ENCODE results near the gene C12orf60. TPM values are rescaled to one million over a fixed set of nuclear protein-coding genes. Genes with fewer than 3 reads are reported as not detected.

The C12orf60 gene
- total and polyA plus RNA-seq, 3 experiments from 2014 or later: 0.95 to 3.1 (median 3.1) TPM

DNA sequence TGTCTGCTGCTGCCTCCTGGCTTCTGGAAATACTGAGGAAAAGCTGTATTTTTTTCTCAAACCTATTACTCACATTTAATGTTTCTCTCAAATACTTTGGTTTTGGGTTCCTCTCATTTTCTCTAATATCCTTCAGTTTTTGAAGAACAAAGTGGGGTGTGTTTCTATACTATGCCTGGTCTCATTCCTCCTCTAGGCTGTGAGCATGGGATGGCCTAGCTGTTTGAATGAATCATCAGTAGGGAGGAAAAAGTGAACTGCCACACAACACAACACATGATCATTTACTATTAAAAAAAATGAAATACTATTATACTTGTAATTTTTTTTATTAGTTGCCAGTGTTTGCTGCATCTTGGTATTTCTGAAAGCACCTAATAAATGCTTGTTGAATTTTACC lies 21.8 kb downstream of the C12orf60 start:
- Histone ChIP-seq H3K27me3 (ENCODE audit: insufficient read depth, low read length, poor library complexity, severe bottlenecking) (no peaks in the 10 kb centered on the region), H3K27ac (ENCODE audit: low read depth, low read length) (no peak overlapping the region), H3K4me1 (ENCODE audit: insufficient read depth, low read length) (no peaks in the 10 kb centered on the region), H3K4me3 (ENCODE audit: low read length) (no peak overlapping the region), H3K36me3 (ENCODE audit: insufficient read depth, low read length) (no peaks in the 10 kb centered on the region), H3K9me3 (ENCODE audit: low read length) (no peaks in the 10 kb centered on the region)
- H3K4me1 Mint-ChIP-seq: no peaks in the 10 kb centered on the region
- no peaks in the 10 kb centered on the region for H3K9me3 Mint-ChIP-seq
- peaks cover 8 to 10% of the 10 kb centered on the region in 2 donors for H3K27me3 Mint-ChIP-seq
- DNase-seq: no peak
- POLR2A ChIA-PET: no interaction called here
- CTCF ChIA-PET: no interaction called here
- peaks cover 0 to 2% (median 0%) of the 10 kb centered on the region in 3 donors for H3K36me3 Mint-ChIP-seq
- H3K27ac Mint-ChIP-seq: no peak overlapping the region
- H3K4me3 Mint-ChIP-seq: no peak overlapping the region

DNA sequence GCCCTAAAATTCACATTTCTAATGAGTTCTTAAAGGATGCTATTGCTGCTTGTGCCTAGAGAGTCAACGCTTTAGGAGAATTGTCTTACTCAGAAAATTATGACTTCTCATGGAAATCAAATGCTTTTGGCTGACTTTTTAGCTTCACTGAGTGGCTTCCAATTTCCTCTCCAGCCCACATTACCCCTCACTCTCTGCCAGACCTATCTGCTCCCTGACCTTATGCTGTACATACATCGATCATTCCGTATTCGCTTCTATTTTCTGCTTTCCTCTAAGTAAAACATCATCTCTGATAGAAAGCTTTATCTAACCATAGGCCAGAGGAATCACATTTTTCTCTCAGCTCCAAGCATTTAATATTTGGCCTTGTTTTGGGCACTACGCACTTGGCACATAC lies 23.0 kb downstream of the C12orf60 start:
- Histone ChIP-seq H3K9me3 (ENCODE audit: low read length) (no peaks in the 10 kb centered on the region), H3K4me1 (ENCODE audit: insufficient read depth, low read length) (no peaks in the 10 kb centered on the region), H3K27ac (ENCODE audit: low read depth, low read length) (no peak overlapping the region), H3K36me3 (ENCODE audit: insufficient read depth, low read length) (no peaks in the 10 kb centered on the region), H3K27me3 (ENCODE audit: insufficient read depth, low read length, poor library complexity, severe bottlenecking) (no peaks in the 10 kb centered on the region), H3K4me3 (ENCODE audit: low read length) (no peak overlapping the region)
- Mint-ChIP-seq H3K27me3 (peaks cover 5 to 10% of the 10 kb centered on the region in 2 donors), H3K4me1 (no peaks in the 10 kb centered on the region), H3K9me3 (no peaks in the 10 kb centered on the region), H3K36me3 (peaks cover 0 to under 1% (median 0%) of the 10 kb centered on the region in 3 donors), H3K27ac (peak overlapping the region in 1 of 8 donors; percentile 25), H3K4me3 (no peak overlapping the region)
- POLR2A ChIA-PET: no interaction called here
- CTCF ChIA-PET: no interaction called here
- no peak for DNase-seq

DNA sequence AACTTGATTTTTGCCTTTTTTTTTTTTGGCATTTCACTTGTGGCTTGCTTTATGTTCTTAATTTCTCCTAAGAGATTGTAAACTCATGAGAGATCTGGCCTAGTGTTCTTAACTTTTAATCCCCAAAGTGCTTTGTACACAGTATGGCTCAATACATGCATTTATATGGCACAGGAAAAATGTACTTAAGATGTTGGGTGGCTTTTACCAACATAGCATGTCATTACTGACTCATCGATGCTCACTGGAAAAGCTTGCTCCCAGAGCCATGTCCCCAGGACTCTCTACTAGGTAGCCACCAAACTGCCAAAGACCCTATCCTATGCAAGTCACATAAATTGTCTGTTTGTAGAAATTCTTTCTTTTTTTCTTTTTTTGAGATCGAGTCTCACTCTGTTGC lies 23.6 kb downstream of the C12orf60 start:
- no peaks in the 10 kb centered on the region for H3K36me3 ChIP-seq (ENCODE audit: insufficient read depth, low read length)
- Mint-ChIP-seq H3K9me3 (no peaks in the 10 kb centered on the region), H3K36me3 (no peaks in the 10 kb centered on the region), H3K27me3 (peaks cover 9% of the 10 kb centered on the region in 2 donors), H3K4me3 (no peak overlapping the region), H3K27ac (no peak overlapping the region), H3K4me1 (no peaks in the 10 kb centered on the region)
- H3K4me1 ChIP-seq (ENCODE audit: insufficient read depth, low read length): no peaks in the 10 kb centered on the region
- no peaks in the 10 kb centered on the region for H3K9me3 ChIP-seq (ENCODE audit: low read length)
- ChIA-PET POLR2A (no interaction called here), CTCF (interaction anchor here (1.5 kb wide), 1 partner anchor 394 kb away, joined by 3 read pairs; the partner anchor contains the start of gene RERG)
- H3K4me3 ChIP-seq (ENCODE audit: low read length): no peak overlapping the region
- no peak overlapping the region for H3K27ac ChIP-seq (ENCODE audit: low read depth, low read length)
- no peaks in the 10 kb centered on the region for H3K27me3 ChIP-seq (ENCODE audit: insufficient read depth, low read length, poor library complexity, severe bottlenecking)
- DNase-seq: no peak

DNA sequence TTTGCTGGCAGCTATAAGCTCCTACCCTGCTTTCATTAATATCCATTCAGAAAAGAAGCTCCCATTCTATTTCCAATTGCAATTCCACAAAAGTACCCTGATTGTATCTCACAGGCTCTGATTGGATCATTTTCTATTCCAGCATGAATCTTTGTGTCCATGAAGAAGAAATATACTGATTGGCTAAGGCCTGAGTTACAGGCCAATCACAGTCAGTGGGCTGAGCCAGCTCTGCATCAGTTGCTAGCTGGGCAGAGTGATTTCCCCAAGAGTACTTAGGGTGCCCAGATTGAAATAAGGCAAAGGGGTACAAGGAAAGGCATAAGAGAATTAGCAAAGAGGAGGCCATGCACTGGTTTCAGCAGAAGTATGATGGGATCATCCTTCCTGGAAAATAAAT lies 25.4 kb downstream of the C12orf60 start:
- Histone ChIP-seq H3K9me3 (ENCODE audit: low read length) (no peaks in the 10 kb centered on the region), H3K36me3 (ENCODE audit: insufficient read depth, low read length) (no peaks in the 10 kb centered on the region), H3K4me3 (ENCODE audit: low read length) (no peak overlapping the region), H3K4me1 (ENCODE audit: insufficient read depth, low read length) (no peaks in the 10 kb centered on the region), H3K27ac (ENCODE audit: low read depth, low read length) (no peak overlapping the region), H3K27me3 (ENCODE audit: insufficient read depth, low read length, poor library complexity, severe bottlenecking) (no peaks in the 10 kb centered on the region)
- H3K4me1 Mint-ChIP-seq: no peaks in the 10 kb centered on the region
- H3K9me3 Mint-ChIP-seq: no peaks in the 10 kb centered on the region
- ChIA-PET CTCF (no interaction called here), POLR2A (no interaction called here)
- DNase-seq: no peak
- H3K36me3 Mint-ChIP-seq: no peaks in the 10 kb centered on the region
- H3K27me3 Mint-ChIP-seq: peaks cover 9 to 16% of the 10 kb centered on the region in 2 donors
- no peak overlapping the region for H3K27ac Mint-ChIP-seq
- H3K4me3 Mint-ChIP-seq: no peak overlapping the region

DNA sequence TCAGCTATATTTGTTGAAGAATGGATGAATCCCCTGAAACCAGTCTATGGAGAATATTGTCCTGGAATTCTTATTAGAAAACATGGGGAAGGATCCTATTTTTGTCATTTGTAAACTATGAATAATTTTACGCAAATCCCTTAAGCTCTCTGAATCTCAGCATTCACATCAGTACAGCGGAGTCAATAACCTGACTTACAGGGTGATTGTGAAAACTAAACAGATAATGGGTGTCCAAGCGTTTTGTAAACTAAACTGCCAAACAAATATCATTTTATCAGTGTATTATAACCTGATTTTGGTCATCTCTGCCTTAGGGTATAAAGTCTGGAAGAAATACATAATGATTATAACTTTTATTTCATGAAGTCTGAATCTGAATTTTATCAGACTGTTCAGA lies 29.9 kb downstream of the C12orf60 start:
- CTCF ChIA-PET: no interaction called here
- Mint-ChIP-seq H3K9me3 (no peaks in the 10 kb centered on the region), H3K4me3 (no peak overlapping the region), H3K27ac (no peak overlapping the region), H3K27me3 (peaks cover 7 to 53% of the 10 kb centered on the region in 2 donors), H3K4me1 (no peaks in the 10 kb centered on the region), H3K36me3 (no peaks in the 10 kb centered on the region)
- POLR2A ChIA-PET: no interaction called here
- Histone ChIP-seq H3K9me3 (ENCODE audit: low read length) (no peaks in the 10 kb centered on the region), H3K36me3 (ENCODE audit: insufficient read depth, low read length) (no peaks in the 10 kb centered on the region), H3K4me3 (ENCODE audit: low read length) (no peak overlapping the region), H3K4me1 (ENCODE audit: insufficient read depth, low read length) (no peaks in the 10 kb centered on the region), H3K27ac (ENCODE audit: low read depth, low read length) (no peak overlapping the region), H3K27me3 (ENCODE audit: insufficient read depth, low read length, poor library complexity, severe bottlenecking) (no peaks in the 10 kb centered on the region)
- no peak for DNase-seq

DNA sequence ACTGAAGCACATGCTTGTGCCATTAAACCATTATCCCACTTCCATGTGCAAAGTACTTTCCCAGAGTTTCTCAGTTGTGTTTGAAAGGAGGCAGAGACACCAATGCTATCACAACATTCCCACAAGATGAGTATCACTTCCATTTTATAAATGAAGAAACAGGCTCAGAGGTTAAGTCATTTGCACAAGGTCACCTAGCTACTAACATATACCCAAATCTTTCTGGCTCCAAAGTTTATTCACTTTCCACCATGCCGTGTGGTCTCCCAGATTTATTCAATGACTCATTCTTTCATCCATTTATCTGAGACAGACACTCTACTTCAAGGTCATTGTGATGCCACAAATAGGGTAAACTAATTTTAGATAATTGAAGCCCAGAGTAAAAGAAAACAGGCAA lies 30.5 kb downstream of the C12orf60 start:
- Histone ChIP-seq H3K27ac (ENCODE audit: low read depth, low read length) (no peak overlapping the region), H3K27me3 (ENCODE audit: insufficient read depth, low read length, poor library complexity, severe bottlenecking) (no peaks in the 10 kb centered on the region), H3K4me1 (ENCODE audit: insufficient read depth, low read length) (no peaks in the 10 kb centered on the region), H3K36me3 (ENCODE audit: insufficient read depth, low read length) (no peaks in the 10 kb centered on the region), H3K4me3 (ENCODE audit: low read length) (no peak overlapping the region), H3K9me3 (ENCODE audit: low read length) (no peaks in the 10 kb centered on the region)
- Mint-ChIP-seq H3K9me3 (no peaks in the 10 kb centered on the region), H3K36me3 (peaks cover 0 to under 1% (median 0%) of the 10 kb centered on the region in 3 donors), H3K27me3 (peaks cover 4 to 59% of the 10 kb centered on the region in 2 donors), H3K27ac (no peak overlapping the region), H3K4me1 (no peaks in the 10 kb centered on the region), H3K4me3 (no peak overlapping the region)
- DNase-seq: no peak
- POLR2A ChIA-PET: no interaction called here
- CTCF ChIA-PET: no interaction called here

DNA sequence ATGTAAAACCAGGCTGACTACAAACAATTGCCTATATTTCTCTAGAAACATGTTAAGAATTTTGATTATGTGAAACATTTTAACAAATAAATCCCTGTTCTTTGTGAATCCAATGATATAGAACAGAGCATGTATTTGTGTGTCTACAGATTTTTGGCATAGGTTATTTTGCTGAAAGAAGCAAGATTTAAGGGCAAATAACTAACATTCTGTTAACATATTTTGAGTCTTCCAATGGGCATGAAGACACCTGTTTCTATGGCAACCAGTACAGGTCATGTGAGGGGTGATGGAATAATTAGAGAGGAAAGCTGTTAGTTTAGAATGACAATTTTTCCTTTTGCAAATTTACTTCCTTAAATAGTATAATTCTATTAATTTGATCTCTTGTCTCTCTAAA lies 31.0 kb downstream of the C12orf60 start:
- Mint-ChIP-seq H3K36me3 (peaks cover 0 to 6% (median 0%) of the 10 kb centered on the region in 3 donors), H3K4me3 (no peak overlapping the region), H3K27me3 (peaks cover 9 to 65% of the 10 kb centered on the region in 2 donors), H3K27ac (no peak overlapping the region), H3K4me1 (no peaks in the 10 kb centered on the region), H3K9me3 (no peaks in the 10 kb centered on the region)
- no peaks in the 10 kb centered on the region for H3K4me1 ChIP-seq (ENCODE audit: insufficient read depth, low read length)
- no peak overlapping the region for H3K4me3 ChIP-seq (ENCODE audit: low read length)
- H3K27me3 ChIP-seq (ENCODE audit: insufficient read depth, low read length, poor library complexity, severe bottlenecking): no peaks in the 10 kb centered on the region
- CTCF ChIA-PET: no interaction called here
- no peak overlapping the region for H3K27ac ChIP-seq (ENCODE audit: low read depth, low read length)
- H3K36me3 ChIP-seq (ENCODE audit: insufficient read depth, low read length): no peaks in the 10 kb centered on the region
- POLR2A ChIA-PET: no interaction called here
- DNase-seq: no peak
- no peaks in the 10 kb centered on the region for H3K9me3 ChIP-seq (ENCODE audit: low read length)

DNA sequence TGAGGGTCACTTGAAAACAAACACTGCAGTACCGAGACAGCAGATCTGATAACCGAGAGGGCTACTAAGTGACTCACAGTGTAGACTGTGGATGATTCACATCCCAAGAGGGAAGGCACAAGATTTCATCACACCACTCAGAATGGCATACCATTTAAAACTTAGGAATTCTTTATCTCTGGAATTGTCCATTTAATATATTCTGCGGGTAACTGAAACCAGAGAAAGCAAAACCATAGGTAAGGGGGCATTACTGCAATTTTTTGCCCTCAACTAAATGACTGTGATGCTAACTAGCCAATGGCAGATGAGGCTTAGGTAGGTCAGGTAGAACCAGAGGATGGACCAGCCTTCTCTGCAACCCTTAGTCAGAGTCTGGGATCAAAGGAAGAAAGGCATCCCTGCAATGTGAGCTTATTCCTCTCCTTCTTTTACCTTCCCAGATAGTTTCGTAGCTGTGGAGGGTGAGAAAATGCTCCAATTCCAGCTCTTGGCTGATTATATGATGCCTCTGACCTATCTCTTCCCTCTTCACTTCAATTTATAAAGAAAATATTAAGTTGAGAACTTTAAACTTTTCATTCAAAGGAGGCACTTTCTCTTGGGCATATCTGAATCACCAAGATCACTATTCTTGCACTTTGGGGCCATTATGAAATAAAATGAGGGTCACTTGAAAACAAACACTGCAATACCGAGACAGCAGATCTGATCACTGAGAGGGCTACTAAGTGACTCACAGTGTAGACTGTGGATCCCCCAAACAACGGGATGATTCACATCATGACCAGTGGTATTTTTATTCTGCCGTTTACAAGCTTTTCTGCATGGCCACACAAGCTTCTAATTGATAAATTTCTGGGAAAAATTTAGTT lies 33.1 kb downstream of the C12orf60 start:
- no peaks in the 10 kb centered on the region for H3K36me3 ChIP-seq (ENCODE audit: insufficient read depth, low read length)
- POLR2A ChIA-PET: no interaction called here
- peaks cover 6 to 74% of the 10 kb centered on the region in 2 donors for H3K27me3 Mint-ChIP-seq
- DNase-seq: no peak
- CTCF ChIA-PET: interaction anchor here (1.4 kb wide), 2 partner anchors 100 to 159 kb away, joined by 3 to 4 read pairs; no protein-coding TSS in a partner anchor
- H3K36me3 Mint-ChIP-seq: peaks cover 0 to 7% (median 0%) of the 10 kb centered on the region in 3 donors
- H3K4me3 ChIP-seq (ENCODE audit: low read length): no peak overlapping the region
- H3K27ac Mint-ChIP-seq: no peak overlapping the region
- H3K9me3 ChIP-seq (ENCODE audit: low read length): no peaks in the 10 kb centered on the region
- H3K4me3 Mint-ChIP-seq: no peak overlapping the region
- H3K27ac ChIP-seq (ENCODE audit: low read depth, low read length): no peak overlapping the region
- no peaks in the 10 kb centered on the region for H3K27me3 ChIP-seq (ENCODE audit: insufficient read depth, low read length, poor library complexity, severe bottlenecking)
- no peaks in the 10 kb centered on the region for H3K9me3 Mint-ChIP-seq
- H3K4me1 ChIP-seq (ENCODE audit: insufficient read depth, low read length): no peaks in the 10 kb centered on the region
- no peaks in the 10 kb centered on the region for H3K4me1 Mint-ChIP-seq

All from CD8-positive, alpha-beta memory T cell (primary cell).